MV-4-11 (cell line): ENCODE measurements around the gene YDJC.
"Not testable (repeated sequence)": the region's sequence is repeated elsewhere in the genome, so short reads cannot be mapped to it uniquely, and the experiment has no call there.

Experiments
- DNase-seq: peaks from one replicate; lab custom pipeline; 2025; lab: John Stamatoyannopoulos, UW

The YDJC gene

DNA sequence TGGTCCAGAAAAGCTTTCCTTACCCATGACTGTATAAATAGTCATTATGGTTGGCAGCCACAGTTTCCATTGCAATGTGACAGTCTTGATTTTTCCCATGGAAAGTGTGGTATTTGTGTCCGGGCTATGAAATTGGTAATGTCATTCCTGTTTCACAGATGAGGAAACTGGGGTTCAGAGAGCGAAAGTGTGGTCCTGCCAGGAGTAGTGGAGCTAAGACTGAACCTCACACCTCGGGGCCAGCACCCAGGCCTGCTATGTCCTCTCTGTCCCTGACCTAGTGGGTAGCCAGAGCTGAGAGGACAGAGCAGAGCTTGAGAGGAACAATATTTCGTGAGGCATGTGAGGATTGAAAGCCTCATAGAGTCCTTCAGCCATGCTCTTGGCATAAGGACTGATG is 1.2 kb upstream of the YDJC start:
- DNase-seq, result no peak

GRCh38 chr22:21628386-21629254 is 1.2 kb downstream of the YDJC start:
- DNase-seq, result no peak

DNA sequence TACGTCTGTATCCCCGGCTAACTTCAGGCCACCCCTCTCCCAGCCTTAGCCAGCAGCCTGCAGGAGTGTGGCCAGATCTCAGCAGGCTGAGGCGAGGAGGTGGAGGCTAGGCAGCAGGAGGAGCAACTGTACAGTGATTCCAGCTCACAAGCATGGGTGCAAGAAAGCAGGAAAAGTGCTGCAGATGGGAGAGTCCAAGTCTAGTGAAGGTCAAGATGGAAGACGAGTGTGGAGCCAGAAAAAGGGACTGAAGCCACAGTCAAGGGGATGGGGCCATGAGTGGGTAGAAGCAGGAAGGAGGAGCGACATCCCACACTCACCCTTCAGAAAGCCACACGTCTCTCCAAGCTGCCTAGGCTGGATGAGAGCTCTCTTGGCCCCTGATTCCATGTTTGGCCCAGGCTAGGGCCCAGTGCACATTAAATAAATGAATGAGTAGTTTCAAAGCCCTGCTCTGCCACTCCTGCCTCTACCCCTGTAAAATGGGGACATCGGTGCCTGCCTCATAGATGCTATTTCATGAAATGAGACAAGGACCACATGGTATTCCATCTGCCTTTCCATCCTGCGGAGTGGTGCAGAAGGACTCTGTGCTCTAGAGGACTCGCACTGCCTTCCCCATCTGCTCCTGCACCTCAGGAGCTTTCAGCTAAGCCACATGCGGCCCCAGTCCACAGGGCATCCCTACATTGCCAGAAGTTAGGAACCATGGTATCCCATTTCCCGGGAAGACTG is 2.9 kb downstream of the YDJC start:
- no peak for DNase-seq

DNA sequence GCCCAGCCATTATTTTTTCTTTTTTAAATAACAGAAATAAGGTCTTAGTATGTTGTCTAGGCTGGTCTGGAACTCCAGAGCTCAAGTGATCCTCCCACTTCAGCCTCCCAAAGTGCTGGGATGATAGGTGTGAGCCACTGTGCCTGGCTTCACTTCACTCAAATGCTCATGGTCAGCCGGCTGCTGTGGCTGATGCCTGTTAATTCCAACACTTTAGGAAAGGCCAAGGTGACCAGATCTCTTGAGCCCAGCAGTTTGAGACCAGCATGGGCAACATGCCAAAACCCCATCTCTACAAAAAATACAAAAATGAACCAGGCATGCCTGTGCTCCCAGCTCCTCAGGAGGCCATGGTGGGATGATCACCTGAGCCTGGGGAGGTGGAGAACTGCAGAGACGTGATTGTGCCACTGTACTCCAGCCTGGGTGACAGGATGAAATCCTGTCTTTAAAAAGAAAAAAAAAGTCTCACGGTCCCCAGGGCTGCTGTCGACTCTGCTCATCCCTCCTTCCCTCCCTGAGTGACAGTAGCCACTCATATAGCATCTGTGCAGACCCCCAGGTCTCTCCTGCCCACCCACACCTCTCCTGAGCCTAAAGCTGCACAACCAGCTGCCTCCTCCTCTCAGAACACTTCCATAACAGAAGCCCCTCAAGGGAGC is 3.6 kb downstream of the YDJC start:
- no peak for DNase-seq

DNA sequence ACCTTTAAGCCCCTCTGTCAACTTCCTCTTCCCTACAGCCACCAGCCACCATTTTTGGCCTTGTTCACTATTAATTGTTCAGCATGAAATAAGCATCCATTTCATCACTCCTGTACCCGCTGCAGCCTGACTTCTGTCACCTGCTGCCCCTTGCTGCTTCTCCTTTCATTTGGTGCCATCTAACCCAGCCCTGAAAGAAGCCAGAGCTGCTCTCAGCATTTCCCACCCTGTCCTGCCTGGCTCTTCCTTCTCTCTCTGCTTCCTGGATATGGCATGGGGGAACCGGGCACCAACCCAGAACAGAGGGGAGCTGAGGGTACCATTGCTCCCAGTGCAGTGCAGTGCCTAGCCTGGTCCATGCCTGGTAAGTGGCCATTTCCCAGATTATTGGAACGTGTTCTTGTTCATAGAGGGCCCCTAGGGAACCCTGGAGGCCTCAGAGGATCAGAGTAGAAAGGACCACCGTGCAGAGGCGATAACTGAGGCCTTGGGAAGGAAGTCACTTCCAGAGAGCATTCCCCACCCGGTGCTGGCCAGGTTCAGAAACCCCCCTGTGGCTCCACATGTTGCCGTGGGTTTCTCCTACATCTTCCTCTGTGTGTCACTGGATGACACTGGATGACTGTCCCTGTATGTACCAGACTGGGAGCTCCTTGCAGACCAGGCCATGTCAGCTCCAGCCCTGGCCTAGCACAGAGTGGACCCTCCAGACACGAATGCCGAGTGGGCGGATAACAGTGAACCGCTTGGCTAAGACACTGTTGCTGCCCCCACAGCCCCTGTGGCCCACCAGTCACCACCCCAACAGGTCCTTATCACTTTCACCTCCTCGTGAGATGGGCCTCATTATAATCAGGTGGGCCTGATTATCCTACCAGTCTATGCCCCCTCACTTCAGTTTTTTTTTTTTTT is 4.7 kb downstream of the YDJC start:
- DNase-seq, result peak; percentile 65

DNA sequence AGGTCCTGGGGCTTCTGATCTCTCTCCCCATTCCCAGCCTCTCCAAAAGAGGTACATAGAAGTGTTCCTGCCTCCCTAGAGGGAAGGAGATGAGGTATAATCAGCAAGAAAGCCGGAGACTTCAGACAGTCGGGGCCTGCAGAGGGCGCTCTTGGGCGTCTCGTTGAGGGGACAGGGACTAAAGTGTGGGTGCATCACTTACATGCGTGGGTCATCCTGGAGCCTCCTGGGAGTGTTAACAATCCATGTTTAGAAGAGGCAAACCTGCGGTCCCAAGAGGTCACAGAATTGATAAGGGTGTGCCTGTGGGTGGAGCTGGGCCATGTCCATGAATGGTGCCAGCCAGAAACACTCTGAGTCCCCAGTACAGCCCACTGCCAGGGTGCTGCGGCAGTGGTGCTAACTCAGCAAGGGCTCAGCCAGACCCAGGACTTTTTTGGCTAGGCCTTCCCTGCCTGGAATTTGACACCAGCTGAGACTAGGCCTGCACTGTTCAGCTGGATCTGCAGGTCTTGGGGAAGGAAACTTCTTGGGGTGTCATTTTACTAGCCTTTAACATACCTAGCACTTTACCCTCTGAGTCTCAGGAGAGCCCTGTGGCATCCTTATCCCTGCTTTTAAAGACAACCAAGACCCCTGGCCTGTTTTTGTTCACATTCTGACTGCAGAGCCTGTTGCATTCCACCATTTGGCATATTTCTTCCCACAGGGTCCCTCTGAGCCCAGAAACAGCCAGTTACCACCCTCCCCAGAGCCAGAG is 5.5 kb downstream of the YDJC start:
- DNase-seq, result peak; percentile 19

- no peak for DNase-seq
Observed at GRCh38 chr22:21623648-21623970, 6.2 kb downstream of the YDJC start.

DNA sequence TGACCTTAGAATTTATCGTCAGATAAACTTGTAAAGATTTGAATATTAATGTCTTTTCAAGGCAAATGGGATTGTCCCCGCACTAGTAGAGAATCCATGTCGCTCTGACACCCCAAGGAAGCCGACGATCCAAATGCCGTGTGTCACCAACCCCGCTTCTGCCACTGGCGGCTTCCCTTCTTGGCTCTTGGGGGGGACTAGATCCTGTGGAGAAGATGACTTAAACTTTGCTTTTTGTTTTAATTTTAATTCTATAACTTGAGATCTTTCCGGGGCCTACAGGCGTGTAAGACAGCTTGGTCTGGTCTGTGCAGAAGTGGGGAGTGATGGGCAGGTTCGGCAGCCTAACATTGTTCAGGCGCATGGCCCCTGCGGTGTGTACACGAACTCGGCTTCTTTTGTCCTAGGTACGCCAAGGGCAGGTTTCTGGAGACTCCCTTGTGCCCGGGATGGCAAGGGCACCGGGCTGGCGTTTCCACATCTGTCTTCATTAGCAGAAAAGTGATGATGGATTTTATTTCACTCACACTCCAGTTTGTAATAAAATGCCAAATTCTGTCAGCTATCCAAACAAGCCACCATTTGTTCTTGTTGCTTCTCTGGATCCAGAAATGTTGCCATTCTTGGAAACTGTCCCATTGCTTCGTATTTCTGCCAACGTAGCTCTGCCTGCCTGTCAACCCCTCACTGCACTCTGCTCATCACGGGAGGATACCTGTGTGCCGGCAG is 6.7 kb downstream of the YDJC start:
- DNase-seq, result no peak

GRCh38 chr22:21622011-21622918 is 7.6 kb downstream of the YDJC start:
- peak; percentile 82 for DNase-seq

DNA sequence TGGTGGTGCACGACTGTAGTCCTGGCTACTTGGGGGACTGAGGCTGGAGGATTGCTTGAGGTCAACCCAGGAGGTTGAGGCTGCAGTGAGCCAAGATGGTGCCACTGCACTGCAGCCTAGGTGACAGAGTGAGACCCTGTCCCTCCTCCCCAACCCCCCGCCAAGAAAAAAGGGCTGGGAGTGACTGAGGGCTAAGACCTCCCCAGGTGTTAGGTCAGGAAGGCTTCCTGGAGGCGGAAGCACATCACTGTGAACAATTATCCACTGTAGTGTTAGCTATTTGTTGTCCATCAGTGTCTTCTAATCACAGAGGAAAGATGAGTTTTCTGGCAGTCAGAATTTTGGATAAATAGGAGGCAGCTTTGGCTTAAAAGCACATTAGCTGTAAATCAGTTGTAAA is 8.8 kb downstream of the YDJC start:
- no peak for DNase-seq

DNA sequence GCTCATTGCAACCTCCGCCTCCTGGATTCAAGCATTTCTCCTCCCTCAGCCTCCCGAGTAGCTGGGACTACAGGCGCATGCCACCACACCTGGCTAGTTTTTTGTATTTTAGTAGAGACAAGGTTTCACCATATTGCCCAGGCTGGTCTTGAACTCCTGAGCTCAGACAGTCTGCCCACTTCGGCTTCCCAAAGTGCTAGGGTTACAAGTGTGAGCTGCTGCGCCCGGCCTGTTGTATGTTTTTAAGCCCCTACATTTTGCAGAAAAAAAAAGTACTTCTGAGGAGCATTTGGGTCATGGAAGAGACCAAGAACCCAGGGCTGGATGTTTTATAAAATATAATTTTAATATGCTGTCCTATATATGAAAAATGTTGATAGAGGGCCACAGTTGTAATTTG is 12.5 kb downstream of the YDJC start:
- DNase-seq, result not testable (repeated sequence)

GRCh38 chr22:21615731-21616130 is 14.1 kb downstream of the YDJC start:
- no peak for DNase-seq

GRCh38 chr22:21613553-21614233 is 16.1 kb downstream of the YDJC start:
- DNase-seq, result no peak

DNA sequence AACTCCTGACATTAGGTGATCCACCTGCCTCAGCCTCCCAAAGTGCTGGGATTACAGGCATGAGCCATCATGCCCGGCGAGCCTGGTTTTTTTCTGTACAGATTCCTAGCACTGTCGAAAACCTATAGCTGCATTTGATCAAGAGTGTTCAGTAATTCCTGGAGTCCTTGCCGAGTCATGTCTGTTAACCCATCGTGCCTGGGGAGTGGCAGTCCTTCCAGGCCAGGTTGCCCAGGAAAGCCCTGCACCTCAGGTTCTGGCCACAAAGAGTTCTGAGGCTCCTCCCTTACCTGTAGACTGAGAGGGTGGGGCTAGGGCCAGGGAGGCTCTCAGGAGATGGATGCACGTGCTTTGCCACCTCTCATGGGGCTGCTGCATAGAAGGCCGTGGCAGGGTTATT is 17.0 kb downstream of the YDJC start:
- DNase-seq, result no peak

GRCh38 chr22:21611210-21611977 is 18.4 kb downstream of the YDJC start:
- DNase-seq, result no peak

DNA sequence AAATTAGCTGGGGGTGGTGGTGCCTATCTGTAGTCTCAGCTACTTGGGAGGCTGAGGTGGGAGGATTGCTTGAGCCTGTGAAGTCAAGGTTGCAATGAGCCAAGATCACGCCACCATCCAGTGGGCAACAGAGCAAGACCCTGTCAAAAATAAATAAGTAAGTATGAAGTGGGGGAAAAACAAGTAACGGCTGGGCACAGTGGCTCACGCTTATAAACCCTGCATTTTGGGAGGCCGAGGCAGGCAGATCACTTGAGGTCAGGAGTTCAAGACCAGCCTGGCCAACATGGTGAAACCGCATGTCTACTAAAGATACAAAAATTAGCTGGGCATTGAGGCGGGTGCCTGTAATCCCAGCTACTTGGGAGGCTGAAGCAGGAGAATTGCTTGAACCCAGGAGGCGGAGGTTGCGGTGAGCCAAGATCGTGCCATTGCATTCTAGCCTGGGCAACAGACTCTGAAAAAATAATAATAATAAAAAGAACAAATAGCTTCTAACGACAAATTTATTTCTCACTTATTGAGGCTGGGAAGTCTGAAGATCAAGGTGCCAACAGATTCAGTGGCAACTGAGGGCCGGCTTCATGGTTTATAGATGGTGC is 20.2 kb downstream of the YDJC start:
- not testable (repeated sequence) for DNase-seq

DNA sequence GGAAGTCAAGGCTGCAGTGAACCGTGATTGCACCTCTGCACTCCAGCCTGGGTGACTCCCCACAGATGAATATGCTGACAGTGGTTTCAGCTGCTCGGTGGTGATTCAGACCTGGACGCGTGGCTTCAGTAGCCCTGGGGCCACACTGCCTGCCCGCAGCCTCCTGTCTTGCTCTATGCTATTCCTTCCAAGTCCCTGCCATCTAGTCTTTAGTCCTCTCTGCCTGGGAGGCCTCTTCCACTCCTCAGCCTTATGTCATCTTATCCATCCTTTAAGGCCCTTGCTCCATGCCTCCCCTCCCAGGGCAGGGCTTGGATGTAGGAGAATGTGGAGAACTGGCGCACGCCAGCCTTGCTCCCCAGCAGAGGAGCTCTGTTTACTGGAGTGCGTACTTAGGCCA is 23.0 kb downstream of the YDJC start:
- DNase-seq, result no peak
